Osteocyte (in vitro differentiated cells): ENCODE measurements around the gene AGFG2. TPM values are rescaled to one million over a fixed set of nuclear protein-coding genes. Genes with fewer than 3 reads are reported as not detected.

Source experiments
- DNase-seq: peaks from one replicate; pipeline ENCODE4 v3.0.0; 2021; ENCODE audit warnings: mixed read lengths; ENCODE audit not compliant: unreplicated experiment; ENCODE audit errors: extremely low spot score
- H3K27ac Mint-ChIP-seq: one replicate; pipeline ENCODE4 v1.8.0; 2021; ENCODE audit warnings: mild to moderate bottlenecking, mixed read lengths; ENCODE audit not compliant: unreplicated experiment
- H3K27me3 Mint-ChIP-seq: one replicate; pipeline ENCODE4 v1.8.0; 2021; ENCODE audit warnings: mixed read lengths; ENCODE audit not compliant: unreplicated experiment
- H3K36me3 Mint-ChIP-seq: one replicate; pipeline ENCODE4 v1.8.0; 2021; ENCODE audit warnings: mixed read lengths; ENCODE audit not compliant: unreplicated experiment
- H3K4me1 Mint-ChIP-seq: one replicate; pipeline ENCODE4 v1.8.0; 2021; ENCODE audit warnings: mixed read lengths; ENCODE audit not compliant: unreplicated experiment
- H3K4me3 Mint-ChIP-seq: one replicate; pipeline ENCODE4 v1.8.0; 2021; ENCODE audit warnings: mild to moderate bottlenecking, moderate library complexity, mixed read lengths; ENCODE audit not compliant: unreplicated experiment
- H3K9me3 Mint-ChIP-seq: one replicate; pipeline ENCODE4 v1.8.0; 2021; ENCODE audit warnings: mixed read lengths; ENCODE audit not compliant: unreplicated experiment
- total RNA-seq: library from RNA; stranded (reverse); gene quantifications from 2 replicates; pipeline ENCODE4 v1.2.1, GENCODE V29; 2021
- TF ChIP-seq, protein P1 (sequence below): fragments of 200-600 bp; sonication (generic); IDR thresholded peaks from 2 replicates; pipeline ENCODE4 v1.5.0; 2021; ENCODE audit warnings: antibody characterized with exemption, mild to moderate bottlenecking, moderate library complexity

AGFG2 gene
- total RNA-seq, 1 donor from 2014 or later: 10.8 TPM

DNA sequence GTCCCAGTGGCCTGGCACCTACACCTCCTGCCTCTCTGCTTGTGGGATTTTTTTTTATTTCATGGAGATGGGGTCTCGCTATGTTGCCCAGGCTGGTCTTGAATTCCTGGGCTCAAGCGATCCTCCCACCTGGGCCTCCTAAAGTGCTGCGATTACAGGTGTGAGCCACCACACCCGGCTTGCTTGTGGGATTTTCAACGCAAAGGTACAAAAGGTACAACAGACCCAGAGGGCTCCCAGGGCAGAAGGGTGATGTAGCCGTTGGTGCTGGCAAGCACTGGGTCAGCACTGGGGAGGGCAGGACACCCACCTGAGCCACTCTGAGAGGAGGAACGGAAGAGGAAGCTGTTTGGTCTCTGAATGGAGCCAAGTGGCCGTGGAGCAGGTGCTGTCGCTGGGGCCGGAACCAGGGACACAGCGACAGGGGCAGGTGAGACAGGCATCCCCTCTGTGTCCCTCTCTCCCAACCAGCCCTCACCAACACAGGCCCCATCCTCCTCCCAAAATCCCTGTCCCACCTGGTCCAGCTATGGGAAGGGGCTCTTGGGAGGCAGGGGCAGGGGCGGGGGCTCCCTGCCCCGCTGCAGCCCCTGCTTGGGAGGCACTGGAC lies 37.5 kb downstream of the AGFG2 start:
- H3K36me3 Mint-ChIP-seq: peaks cover 15% of the 10 kb centered on the region
- no peaks in the 10 kb centered on the region for H3K27me3 Mint-ChIP-seq
- TF ChIP-seq, protein P1, sequence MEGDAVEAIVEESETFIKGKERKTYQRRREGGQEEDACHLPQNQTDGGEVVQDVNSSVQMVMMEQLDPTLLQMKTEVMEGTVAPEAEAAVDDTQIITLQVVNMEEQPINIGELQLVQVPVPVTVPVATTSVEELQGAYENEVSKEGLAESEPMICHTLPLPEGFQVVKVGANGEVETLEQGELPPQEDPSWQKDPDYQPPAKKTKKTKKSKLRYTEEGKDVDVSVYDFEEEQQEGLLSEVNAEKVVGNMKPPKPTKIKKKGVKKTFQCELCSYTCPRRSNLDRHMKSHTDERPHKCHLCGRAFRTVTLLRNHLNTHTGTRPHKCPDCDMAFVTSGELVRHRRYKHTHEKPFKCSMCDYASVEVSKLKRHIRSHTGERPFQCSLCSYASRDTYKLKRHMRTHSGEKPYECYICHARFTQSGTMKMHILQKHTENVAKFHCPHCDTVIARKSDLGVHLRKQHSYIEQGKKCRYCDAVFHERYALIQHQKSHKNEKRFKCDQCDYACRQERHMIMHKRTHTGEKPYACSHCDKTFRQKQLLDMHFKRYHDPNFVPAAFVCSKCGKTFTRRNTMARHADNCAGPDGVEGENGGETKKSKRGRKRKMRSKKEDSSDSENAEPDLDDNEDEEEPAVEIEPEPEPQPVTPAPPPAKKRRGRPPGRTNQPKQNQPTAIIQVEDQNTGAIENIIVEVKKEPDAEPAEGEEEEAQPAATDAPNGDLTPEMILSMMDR: no peak
- no peak overlapping the region for H3K27ac Mint-ChIP-seq
- peaks cover 4% of the 10 kb centered on the region for H3K4me1 Mint-ChIP-seq
- H3K4me3 Mint-ChIP-seq: no peak overlapping the region
- no peak for DNase-seq
- no peaks in the 10 kb centered on the region for H3K9me3 Mint-ChIP-seq

DNA sequence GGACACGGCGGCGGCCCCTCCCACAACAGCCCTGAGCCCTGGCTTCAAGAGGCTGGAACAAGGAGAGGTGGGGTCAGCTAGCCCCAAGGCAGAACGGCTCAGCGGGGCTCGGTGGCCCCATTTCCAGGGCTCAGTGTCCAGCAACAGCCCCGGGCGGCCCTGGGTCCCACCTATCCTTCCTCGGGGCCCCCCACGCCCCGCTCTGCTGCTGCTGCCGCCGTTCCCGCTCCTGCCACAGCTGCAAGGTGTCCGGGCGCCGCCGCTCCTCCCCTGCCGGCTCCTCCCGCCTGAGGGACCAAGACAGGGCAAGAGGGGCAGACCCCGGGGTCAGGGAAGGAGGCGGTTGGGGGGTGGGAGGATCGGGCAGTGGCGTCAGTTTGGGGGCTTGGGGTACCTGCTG lies 38.1 kb downstream of the AGFG2 start:
- Mint-ChIP-seq H3K4me1 (peaks cover under 1% of the 10 kb centered on the region), H3K27ac (no peak overlapping the region), H3K4me3 (no peak overlapping the region), H3K36me3 (peaks cover 15% of the 10 kb centered on the region), H3K9me3 (no peaks in the 10 kb centered on the region), H3K27me3 (no peaks in the 10 kb centered on the region)
- DNase-seq: no peak
- TF ChIP-seq, protein P1: no peak

DNA sequence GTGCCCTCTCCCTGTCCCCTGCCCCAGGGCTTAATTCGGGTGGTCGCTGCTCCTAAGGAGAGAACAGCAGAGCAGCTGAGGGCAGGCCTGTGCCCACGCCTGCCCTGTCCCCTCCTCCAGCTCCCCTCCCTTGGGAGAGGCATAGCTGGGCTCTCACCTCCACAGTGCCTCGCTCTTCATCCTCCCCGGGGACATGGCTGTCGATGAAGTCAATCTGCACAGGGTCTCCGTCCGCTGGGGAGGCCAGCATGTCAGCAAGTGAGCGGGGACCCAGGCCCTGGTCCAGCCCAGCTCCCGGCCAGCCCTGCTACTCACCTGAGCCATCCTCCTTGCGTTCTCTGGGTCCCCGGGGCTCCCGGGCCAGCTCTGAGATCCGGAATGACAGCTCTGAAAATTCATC lies 38.5 kb downstream of the AGFG2 start:
- Mint-ChIP-seq H3K36me3 (peaks cover 15% of the 10 kb centered on the region), H3K9me3 (no peaks in the 10 kb centered on the region), H3K27ac (no peak overlapping the region), H3K4me3 (no peak overlapping the region), H3K27me3 (no peaks in the 10 kb centered on the region), H3K4me1 (peaks cover 4% of the 10 kb centered on the region)
- TF ChIP-seq, protein P1: no peak
- DNase-seq: no peak

DNA sequence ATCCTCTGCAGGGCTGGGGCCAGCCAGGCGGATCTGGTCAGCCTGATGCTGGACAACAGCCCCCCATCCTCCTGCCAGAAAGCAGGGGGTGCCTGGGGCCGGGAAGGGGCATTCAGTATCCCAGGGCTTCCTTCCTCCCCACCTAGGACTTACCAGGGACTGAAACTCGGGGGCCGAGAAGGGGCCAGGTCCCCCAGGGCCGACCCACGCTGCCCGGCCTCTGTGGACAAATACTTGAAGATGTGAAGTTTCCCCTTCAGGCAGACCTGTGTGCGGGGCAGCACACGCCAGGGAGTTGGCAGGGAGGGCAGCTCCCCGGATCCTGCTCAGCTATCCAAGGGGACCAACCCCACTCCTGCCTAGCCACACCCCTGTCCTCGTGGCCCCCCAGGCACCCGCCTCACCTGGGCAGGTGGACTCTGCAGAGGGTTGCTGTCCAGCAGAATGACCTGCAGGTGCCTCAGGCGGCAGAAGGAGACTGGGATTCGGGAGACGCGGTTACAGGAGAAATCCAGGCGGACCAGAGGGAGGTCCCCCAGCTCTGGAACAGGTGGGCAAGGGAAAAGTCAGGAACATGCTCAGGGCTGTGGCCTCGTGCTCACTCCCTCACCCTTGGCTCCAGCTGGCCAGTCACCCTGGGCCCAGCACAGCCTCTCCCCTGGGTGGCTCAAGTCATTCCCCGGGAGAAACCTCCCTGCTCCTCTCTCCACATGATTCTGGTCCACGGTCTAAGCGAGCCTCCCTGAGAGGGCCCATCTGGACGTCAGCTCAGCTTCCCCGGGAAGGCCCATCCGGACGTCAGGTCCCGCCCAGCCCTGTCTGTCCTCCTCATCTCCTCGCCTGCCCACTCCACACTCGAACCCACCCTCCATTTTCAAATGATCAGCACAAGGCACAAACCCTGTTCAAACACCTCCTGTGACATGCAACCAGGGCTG lies 39.5 kb downstream of the AGFG2 start:
- no peak overlapping the region for H3K4me3 Mint-ChIP-seq
- H3K27ac Mint-ChIP-seq: no peak overlapping the region
- H3K27me3 Mint-ChIP-seq: no peaks in the 10 kb centered on the region
- TF ChIP-seq, protein P1: no peak
- no peaks in the 10 kb centered on the region for H3K9me3 Mint-ChIP-seq
- peaks cover 15% of the 10 kb centered on the region for H3K36me3 Mint-ChIP-seq
- DNase-seq: no peak
- H3K4me1 Mint-ChIP-seq: peaks cover 13% of the 10 kb centered on the region
